GM23338 (cell line): ENCODE measurements around the gene CNTN5. TPM values are rescaled to one million over a fixed set of nuclear protein-coding genes. Genes with fewer than 3 reads are reported as not detected.

ENCODE experiments used
- ATAC-seq: fragments of 200-7000 bp; cut with Tn5 transposase; 3 replicates; pipeline ENCODE4 v1.9.1; 2020
- DNase-seq: peaks from one replicate; pipeline ENCODE4 v3.0.0-alpha.2; 2015; ENCODE audit warnings: low spot score
- H2AFZ ChIP-seq: fragments of 200-600 bp; sonication (generic); 2 replicates; pipeline ENCODE4 v1.8.0; 2016; ENCODE audit warnings: antibody characterized with exemption, mild to moderate bottlenecking, moderate library complexity
- H3F3A ChIP-seq: fragments of 200-600 bp; sonication (generic); replicated peaks from 2 replicates; pipeline ENCODE4 v1.8.0; 2017; ENCODE audit warnings: antibody characterized with exemption, mixed run types, low read depth
- H3K27ac ChIP-seq: fragments of 200-600 bp; sonication (generic); 2 replicates; pipeline ENCODE4 v1.6.1; 2016; ENCODE audit warnings: low read depth
- H3K27me3 ChIP-seq: fragments of 200-600 bp; sonication (generic); 2 replicates; pipeline ENCODE4 v1.8.0; 2016; ENCODE audit warnings: mild to moderate bottlenecking, mixed run types, moderate library complexity; ENCODE audit not compliant: insufficient read depth
- H3K36me3 ChIP-seq: fragments of 200-600 bp; sonication (generic); 2 replicates; pipeline ENCODE4 v1.8.0; 2016; ENCODE audit warnings: mild to moderate bottlenecking; ENCODE audit not compliant: insufficient read depth
- H3K4me1 ChIP-seq: fragments of 200-600 bp; sonication (generic); 2 replicates; pipeline ENCODE4 v1.8.0; 2016; ENCODE audit warnings: mild to moderate bottlenecking, moderate library complexity; ENCODE audit not compliant: insufficient read depth
- H3K4me2 ChIP-seq: fragments of 200-600 bp; sonication (generic); 2 replicates; pipeline ENCODE4 v1.7.1; 2017; ENCODE audit warnings: mixed run types
- H3K4me3 ChIP-seq: fragments of 200-600 bp; sonication (generic); 2 replicates; pipeline ENCODE4 v1.6.1; 2016; ENCODE audit warnings: mixed run types
- H3K79me2 ChIP-seq: fragments of 200-600 bp; sonication (generic); replicated peaks from 2 replicates; pipeline ENCODE4 v1.8.0; 2017; ENCODE audit warnings: mild to moderate bottlenecking; ENCODE audit not compliant: insufficient read depth
- H3K9me2 ChIP-seq: fragments of 200-600 bp; sonication (generic); 2 replicates; pipeline ENCODE4 v1.8.0; 2017; ENCODE audit not compliant: insufficient read depth
- H4K20me1 ChIP-seq: fragments of 200-600 bp; sonication (generic); replicated peaks from 2 replicates; pipeline ENCODE4 v1.8.0; 2017; ENCODE audit warnings: mild to moderate bottlenecking; ENCODE audit not compliant: insufficient read depth
- H3K27ac Mint-ChIP-seq: 2 replicates; pipeline ENCODE4 v1.8.0; 2020; ENCODE audit warnings: inconsistent platforms, mild to moderate bottlenecking, moderate library complexity, mixed read lengths
- H3K27me3 Mint-ChIP-seq: 3 replicates; pipeline ENCODE4 v1.8.0; 2022; ENCODE audit warnings: low read depth, mild to moderate bottlenecking, moderate library complexity, mixed read lengths, inconsistent platforms; ENCODE audit not compliant: insufficient read depth, poor library complexity
- H3K36me3 Mint-ChIP-seq: 3 replicates; pipeline ENCODE4 v1.8.0; 2021; ENCODE audit warnings: low read depth, mild to moderate bottlenecking, inconsistent platforms, moderate library complexity, mixed read lengths
- H3K4me1 Mint-ChIP-seq: 3 replicates; pipeline ENCODE4 v1.8.0; 2020; ENCODE audit warnings: mild to moderate bottlenecking, inconsistent platforms, mixed read lengths
- H3K4me3 Mint-ChIP-seq: 3 replicates; pipeline ENCODE4 v1.8.0; 2021; ENCODE audit warnings: moderate library complexity, mild to moderate bottlenecking, inconsistent platforms, mixed read lengths
- H3K9me3 Mint-ChIP-seq: 3 replicates; pipeline ENCODE4 v1.8.0; 2020; ENCODE audit warnings: moderate library complexity, mild to moderate bottlenecking, inconsistent platforms, mixed read lengths
- CREB1 ChIP-seq: fragments of 250-450 bp; sonication (Bioruptor Pico); IDR thresholded peaks from 2 replicates; pipeline ENCODE4 v1.5.0; 2020; ENCODE audit warnings: low read depth, mild to moderate bottlenecking, moderate library complexity
- ETS1 ChIP-seq: IDR thresholded peaks from 2 replicates; pipeline ENCODE4 v1.6.1; 2016; ENCODE audit warnings: antibody characterized with exemption
- EZH2 ChIP-seq: fragments of 200-600 bp; sonication (generic); IDR thresholded peaks from one replicate; pipeline ENCODE4 v1.8.0; 2017; ENCODE audit warnings: antibody characterized with exemption, mild to moderate bottlenecking, low read depth; ENCODE audit not compliant: unreplicated experiment
- EZH2phosphoT487 ChIP-seq: fragments of 200-600 bp; sonication (generic); IDR thresholded peaks from one replicate; pipeline ENCODE4 v1.8.1; 2018; ENCODE audit warnings: antibody characterized with exemption; ENCODE audit not compliant: unreplicated experiment
- JUNB ChIP-seq: IDR thresholded peaks from one replicate; pipeline ENCODE4 v1.6.1; 2016; ENCODE audit warnings: antibody characterized with exemption; ENCODE audit not compliant: unreplicated experiment
- NANOG ChIP-seq: IDR thresholded peaks from 2 replicates; pipeline ENCODE4 v1.6.1; 2016; ENCODE audit warnings: antibody characterized with exemption, borderline replicate concordance
- POLR2AphosphoS5 ChIP-seq: IDR thresholded peaks from 2 replicates; pipeline ENCODE4 v1.6.1; 2016; ENCODE audit warnings: antibody characterized with exemption, low read depth
- REST ChIP-seq: IDR thresholded peaks from one replicate; pipeline ENCODE4 v1.6.1; 2018; ENCODE audit warnings: antibody characterized with exemption; ENCODE audit not compliant: unreplicated experiment
- STAT1 ChIP-seq: IDR thresholded peaks from one replicate; pipeline ENCODE4 v1.6.1; 2016; ENCODE audit warnings: antibody characterized with exemption; ENCODE audit not compliant: unreplicated experiment
- ZNF114 ChIP-seq: fragments of 250-450 bp; sonication (Bioruptor Pico); IDR thresholded peaks from 2 replicates; pipeline ENCODE4 v1.5.0; 2020; ENCODE audit warnings: mild to moderate bottlenecking, moderate library complexity
- ZNF331 ChIP-seq: fragments of 250-450 bp; sonication (Bioruptor Pico); IDR thresholded peaks from 2 replicates; pipeline ENCODE4 v1.5.0; 2020; ENCODE audit warnings: low read depth, mild to moderate bottlenecking, moderate library complexity
- ZNF462 ChIP-seq: fragments of 250-450 bp; sonication (Bioruptor Pico); IDR thresholded peaks from 2 replicates; pipeline ENCODE4 v1.5.0; 2020; ENCODE audit warnings: mild to moderate bottlenecking, moderate library complexity
- polyA plus RNA-seq: library from polyadenylated mRNA; unstranded; fragments of >200 nt; fragmentation: Nextera tagmentation; extraction: Ambion mirVana; gene quantifications from 2 replicates; pipeline ENCODE4 v1.2.1, GENCODE V29; 2016
- total RNA-seq: library from RNA; depleted of rRNA; stranded (reverse); fragments of >200 nt; shearing (Covaris generic); gene quantifications from 2 replicates; pipeline ENCODE4 v1.2.3, GENCODE V29; 2014
- TF ChIP-seq, protein P1 (sequence below), 2 experiments: fragments of 200-600 bp in 1 of 2; sonication (generic) in 1 of 2; conservative IDR thresholded peaks; 2 replicates each; pipeline versions ENCODE4 v1.5.1 to v1.6.1; 2016 to 2017; ENCODE audit warnings: antibody characterized with exemption in 2 of 2, low read depth in 2 of 2, mild to moderate bottlenecking in 2 of 2, moderate library complexity in 1 of 2

CNTN5 gene
- total and polyA plus RNA-seq, 2 experiments from 2014 or later: not detected

DNA sequence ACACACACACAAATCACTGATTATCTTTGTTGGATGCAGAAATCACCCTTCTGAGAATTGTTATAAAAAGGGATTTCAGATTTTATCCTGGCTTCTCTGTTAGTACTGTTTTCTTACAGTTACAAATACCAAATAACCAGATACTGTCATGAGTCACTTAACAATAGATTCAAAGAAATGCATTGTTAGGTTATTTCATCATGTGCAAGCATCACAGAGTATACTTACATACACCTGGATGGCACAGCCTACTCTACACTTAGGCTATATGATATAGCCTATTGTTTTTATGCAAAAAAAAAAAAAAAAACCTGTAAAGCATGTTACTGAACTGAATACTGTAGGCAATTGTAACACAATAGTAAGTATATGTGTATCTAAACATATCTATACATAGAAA, 1347.1 kb downstream of the CNTN5 start:
- no peak for ATAC-seq
- Mint-ChIP-seq H3K27ac (no peak overlapping the region), H3K4me1 (no peaks in the 10 kb centered on the region), H3K4me3 (no peak overlapping the region), H3K9me3 (no peaks in the 10 kb centered on the region), H3K36me3 (no peaks in the 10 kb centered on the region), H3K27me3 (no peaks in the 10 kb centered on the region)
- H3K4me3 ChIP-seq: no peak overlapping the region
- H3K36me3 ChIP-seq: no peaks in the 10 kb centered on the region
- no peak overlapping the region for H3K4me2 ChIP-seq
- DNase-seq: no peak
- no peaks in the 10 kb centered on the region for H3K27me3 ChIP-seq
- H3K79me2 ChIP-seq: no peaks in the 10 kb centered on the region
- no peaks in the 10 kb centered on the region for H3F3A ChIP-seq
- TF ChIP-seq REST (no peak), NANOG (no peak), CREB1 (CRISPR knock-in tag) (no peak), EZH2 (no peak), ETS1 (no peak), EZH2phosphoT487 (no peak), ZNF462 (CRISPR knock-in tag) (no peak), JUNB (no peak), POLR2AphosphoS5 (no peak), ZNF331 (CRISPR knock-in tag) (no peak), ZNF114 (CRISPR knock-in tag) (no peak), STAT1 (no peak)
- TF ChIP-seq, protein P1, sequence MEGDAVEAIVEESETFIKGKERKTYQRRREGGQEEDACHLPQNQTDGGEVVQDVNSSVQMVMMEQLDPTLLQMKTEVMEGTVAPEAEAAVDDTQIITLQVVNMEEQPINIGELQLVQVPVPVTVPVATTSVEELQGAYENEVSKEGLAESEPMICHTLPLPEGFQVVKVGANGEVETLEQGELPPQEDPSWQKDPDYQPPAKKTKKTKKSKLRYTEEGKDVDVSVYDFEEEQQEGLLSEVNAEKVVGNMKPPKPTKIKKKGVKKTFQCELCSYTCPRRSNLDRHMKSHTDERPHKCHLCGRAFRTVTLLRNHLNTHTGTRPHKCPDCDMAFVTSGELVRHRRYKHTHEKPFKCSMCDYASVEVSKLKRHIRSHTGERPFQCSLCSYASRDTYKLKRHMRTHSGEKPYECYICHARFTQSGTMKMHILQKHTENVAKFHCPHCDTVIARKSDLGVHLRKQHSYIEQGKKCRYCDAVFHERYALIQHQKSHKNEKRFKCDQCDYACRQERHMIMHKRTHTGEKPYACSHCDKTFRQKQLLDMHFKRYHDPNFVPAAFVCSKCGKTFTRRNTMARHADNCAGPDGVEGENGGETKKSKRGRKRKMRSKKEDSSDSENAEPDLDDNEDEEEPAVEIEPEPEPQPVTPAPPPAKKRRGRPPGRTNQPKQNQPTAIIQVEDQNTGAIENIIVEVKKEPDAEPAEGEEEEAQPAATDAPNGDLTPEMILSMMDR (conservative IDR thresholded peaks at IDR 0.05; ENCODE audit: low read depth in 2 of 2): no peak
- no peak overlapping the region for H2AFZ ChIP-seq
- H4K20me1 ChIP-seq: no peaks in the 10 kb centered on the region
- H3K4me1 ChIP-seq: no peaks in the 10 kb centered on the region
- H3K9me2 ChIP-seq: no peaks in the 10 kb centered on the region
- no peak overlapping the region for H3K27ac ChIP-seq
